ACC112 (cell line): ENCODE results near the gene MACROD2.
"Not testable (repeated sequence)": the region's sequence is repeated elsewhere in the genome, so short reads cannot be mapped to it uniquely, and the experiment has no call there.

ENCODE experiments used
- H2AFZ ChIP-seq: fragments of 200-600 bp; sonication (generic); one replicate; pipeline ENCODE4 v1.6.0; 2017; ENCODE audit warnings: antibody characterized with exemption, low read length; ENCODE audit not compliant: unreplicated experiment
- H3K27ac ChIP-seq: fragments of 200-600 bp; sonication (generic); 2 replicates; pipeline ENCODE4 v1.5.1; 2014; ENCODE audit warnings: low read depth, mild to moderate bottlenecking, antibody characterized with exemption, low read length, moderate library complexity
- H3K27me3 ChIP-seq: fragments of 200-600 bp; sonication (generic); 2 replicates; pipeline ENCODE4 v1.6.1; 2014; ENCODE audit warnings: mild to moderate bottlenecking, antibody characterized with exemption, low read length, moderate library complexity, mixed read lengths; ENCODE audit not compliant: insufficient read depth
- H3K36me3 ChIP-seq: fragments of 200-600 bp; sonication (generic); 2 replicates; pipeline ENCODE4 v1.6.1; 2016; ENCODE audit warnings: mild to moderate bottlenecking, antibody characterized with exemption, low read length, moderate library complexity, mixed read lengths; ENCODE audit not compliant: insufficient read depth
- H3K4me1 ChIP-seq: fragments of 200-600 bp; sonication (generic); one replicate; pipeline ENCODE4 v1.6.1; 2016; ENCODE audit warnings: low read length, mixed read lengths; ENCODE audit not compliant: insufficient read depth, unreplicated experiment, control insufficient read depth
- H3K4me3 ChIP-seq: fragments of 200-600 bp; sonication (generic); 2 replicates; pipeline ENCODE4 v1.5.1; 2014; ENCODE audit warnings: mild to moderate bottlenecking, low read depth, low read length
- H3K79me2 ChIP-seq: fragments of 200-600 bp; sonication (generic); one replicate; pipeline ENCODE4 v1.6.0; 2016; ENCODE audit warnings: low read length; ENCODE audit not compliant: control insufficient read depth, unreplicated experiment, insufficient read depth

Gene MACROD2

GRCh38 chr20:15185913-15186312, 1190.6 kb downstream of the MACROD2 start:
- H3K79me2 ChIP-seq: no peaks in the 10 kb centered on the region
- H2AFZ ChIP-seq: no peak overlapping the region
- H3K36me3 ChIP-seq: no peaks in the 10 kb centered on the region
- no peak overlapping the region for H3K4me3 ChIP-seq
- no peaks in the 10 kb centered on the region for H3K4me1 ChIP-seq
- H3K27me3 ChIP-seq: no peaks in the 10 kb centered on the region
- no peak overlapping the region for H3K27ac ChIP-seq

- no peaks in the 10 kb centered on the region for H3K79me2 ChIP-seq
- no peaks in the 10 kb centered on the region for H3K36me3 ChIP-seq
- no peak overlapping the region for H2AFZ ChIP-seq
- H3K4me3 ChIP-seq: no peak overlapping the region
- no peak overlapping the region for H3K27ac ChIP-seq
- H3K4me1 ChIP-seq: no peaks in the 10 kb centered on the region
- no peaks in the 10 kb centered on the region for H3K27me3 ChIP-seq
These were observed 1192.3 kb downstream of the MACROD2 start for GRCh38 chr20:15187612-15188011.

GRCh38 chr20:15188415-15188814, 1193.1 kb downstream of the MACROD2 start:
- Histone ChIP-seq H3K4me3 (no peak overlapping the region), H3K79me2 (no peaks in the 10 kb centered on the region), H3K4me1 (no peaks in the 10 kb centered on the region), H3K27ac (no peak overlapping the region), H2AFZ (no peak overlapping the region), H3K27me3 (no peaks in the 10 kb centered on the region), H3K36me3 (no peaks in the 10 kb centered on the region)

- Histone ChIP-seq H3K4me3 (no peak overlapping the region), H3K36me3 (no peaks in the 10 kb centered on the region), H2AFZ (no peak overlapping the region), H3K4me1 (no peaks in the 10 kb centered on the region), H3K27me3 (no peaks in the 10 kb centered on the region), H3K79me2 (no peaks in the 10 kb centered on the region), H3K27ac (no peak overlapping the region)
These were observed 1195.9 kb downstream of the MACROD2 start for GRCh38 chr20:15191082-15191723.

GRCh38 chr20:15195378-15195777, 1200.1 kb downstream of the MACROD2 start:
- no peaks in the 10 kb centered on the region for H3K4me1 ChIP-seq
- no peak overlapping the region for H3K27ac ChIP-seq
- no peak overlapping the region for H2AFZ ChIP-seq
- H3K27me3 ChIP-seq: no peaks in the 10 kb centered on the region
- no peaks in the 10 kb centered on the region for H3K79me2 ChIP-seq
- no peaks in the 10 kb centered on the region for H3K36me3 ChIP-seq
- H3K4me3 ChIP-seq: no peak overlapping the region

GRCh38 chr20:15196547-15197255, 1201.4 kb downstream of the MACROD2 start:
- no peaks in the 10 kb centered on the region for H3K27me3 ChIP-seq
- H3K79me2 ChIP-seq: no peaks in the 10 kb centered on the region
- H3K4me3 ChIP-seq: no peak overlapping the region
- H3K27ac ChIP-seq: no peak overlapping the region
- H3K4me1 ChIP-seq: no peaks in the 10 kb centered on the region
- no peak overlapping the region for H2AFZ ChIP-seq
- no peaks in the 10 kb centered on the region for H3K36me3 ChIP-seq

- not testable (repeated sequence) for H3K27me3 ChIP-seq, H3K27ac ChIP-seq, H3K4me3 ChIP-seq, H3K36me3 ChIP-seq, H3K4me1 ChIP-seq, H2AFZ ChIP-seq, H3K79me2 ChIP-seq
These were observed 1202.7 kb downstream of the MACROD2 start for GRCh38 chr20:15198017-15198416.

GRCh38 chr20:15199698-15200097, 1204.4 kb downstream of the MACROD2 start:
- H3K27ac ChIP-seq: no peak overlapping the region
- no peak overlapping the region for H2AFZ ChIP-seq
- no peaks in the 10 kb centered on the region for H3K4me1 ChIP-seq

GRCh38 chr20:15200147-15200565, 1204.8 kb downstream of the MACROD2 start:
- Histone ChIP-seq H3K79me2 (no peaks in the 10 kb centered on the region), H3K4me1 (no peaks in the 10 kb centered on the region), H3K27ac (no peak overlapping the region), H3K4me3 (no peak overlapping the region), H3K36me3 (no peaks in the 10 kb centered on the region), H2AFZ (no peak overlapping the region), H3K27me3 (no peaks in the 10 kb centered on the region)

More at GRCh38 chr20:15199698-15200097, 1204.4 kb downstream of the MACROD2 start:
- no peaks in the 10 kb centered on the region for H3K79me2 ChIP-seq
- no peak overlapping the region for H3K4me3 ChIP-seq
- no peaks in the 10 kb centered on the region for H3K27me3 ChIP-seq
- no peaks in the 10 kb centered on the region for H3K36me3 ChIP-seq

- Histone ChIP-seq H3K36me3 (no peaks in the 10 kb centered on the region), H3K4me3 (no peak overlapping the region), H3K79me2 (no peaks in the 10 kb centered on the region), H2AFZ (no peak overlapping the region), H3K27me3 (no peaks in the 10 kb centered on the region), H3K27ac (no peak overlapping the region), H3K4me1 (no peaks in the 10 kb centered on the region)
These were observed 1206.3 kb downstream of the MACROD2 start for GRCh38 chr20:15201602-15202001.

GRCh38 chr20:15204234-15204633, 1208.9 kb downstream of the MACROD2 start:
- Histone ChIP-seq H2AFZ (no peak overlapping the region), H3K27me3 (no peaks in the 10 kb centered on the region), H3K4me3 (no peak overlapping the region), H3K4me1 (no peaks in the 10 kb centered on the region), H3K27ac (no peak overlapping the region), H3K79me2 (no peaks in the 10 kb centered on the region), H3K36me3 (no peaks in the 10 kb centered on the region)
